GM12878 (cell line): Measurements from ENCODE around the gene ZNF32. TPM values are rescaled to one million over a fixed set of nuclear protein-coding genes. Genes with fewer than 3 reads are reported as not detected.

Experiments used
- ATAC-seq: fragments of 200-7000 bp; cut with Tn5 transposase; 3 replicates; pipeline ENCODE4 v1.9.1; 2020; ENCODE audit warnings: mild to moderate bottlenecking, moderate library complexity
- BruUV-seq: library from RNA; stranded (reverse); fragments of 400-500 nt; replicated peaks from 2 replicates; lab custom pipeline; 2021; lab: Mats Ljungman, UMichigan
- CTCF ChIA-PET: fragments of 300-600 bp; sonication (Branson Sonifier 250); formaldehyde crosslinking; extraction: SDS; loops from one replicate; lab custom pipeline; 2021; ENCODE audit warnings: inconsistent platforms; lab: Yijun Ruan, JAX
- POLR2A ChIA-PET: fragments of 350-600 bp; formaldehyde crosslinking; extraction: SDS; loops from one replicate; lab custom pipeline; 2021; ENCODE audit warnings: inconsistent platforms; lab: Charles Lee
- RAD21 ChIA-PET: fragments of 300-600 bp; sonication (Branson Sonifier 250); formaldehyde crosslinking; loops from one replicate; lab custom pipeline; 2023; ENCODE audit warnings: antibody characterized with exemption; ENCODE audit not compliant: unreplicated experiment; lab: Charles Lee
- SMC1A ChIA-PET: fragments of 300-600 bp; sonication (Branson Sonifier 250); formaldehyde crosslinking; loops from one replicate; lab custom pipeline; 2023; ENCODE audit not compliant: unreplicated experiment, uncharacterized antibody; lab: Charles Lee
- DNase-seq: peaks from one replicate; pipeline ENCODE4 v3.0.0-alpha.2; 2011; ENCODE audit warnings: low read depth, low spot score
- FAIRE-seq: peaks from 3 replicates; lab custom pipeline; 2011; peaks lifted over from hg19 to GRCh38; lab: Jason Lieb, UNC
- H2AFZ ChIP-seq: 2 replicates; pipeline ENCODE4 v1.6.0; 2011; ENCODE audit warnings: low read depth, low read length, control low read depth; ENCODE audit not compliant: control insufficient read depth
- H3K27ac ChIP-seq: 2 replicates; pipeline ENCODE4 v1.5.1; 2011; ENCODE audit warnings: control low read depth; ENCODE audit not compliant: control insufficient read depth, insufficient read depth
- H3K27me3 ChIP-seq, 2 experiments: replicated peaks in 1 of 2; 2 replicates each; pipeline versions ENCODE4 v1.6.0 to v1.6.1; 2011; ENCODE audit warnings: low read length in 1 of 2; ENCODE audit not compliant: control insufficient read depth in 2 of 2, insufficient read depth in 2 of 2
- H3K36me3 ChIP-seq, 2 experiments: 2 replicates each; pipeline ENCODE4 v1.5.1; 2011; ENCODE audit warnings: low read length in 1 of 2; ENCODE audit not compliant: control insufficient read depth in 2 of 2, insufficient read depth in 2 of 2
- H3K4me1 ChIP-seq: 2 replicates; pipeline ENCODE4 v1.6.1; 2011; ENCODE audit warnings: mild to moderate bottlenecking, low read length, moderate library complexity, mixed read lengths; ENCODE audit not compliant: control insufficient read depth, insufficient read depth
- H3K4me2 ChIP-seq: 2 replicates; pipeline ENCODE4 v1.6.0; 2011; ENCODE audit warnings: control low read depth; ENCODE audit not compliant: control insufficient read depth, insufficient read depth
- H3K4me3 ChIP-seq: fragments of 200-600 bp; sonication (generic); 2 replicates; pipeline ENCODE4 v1.5.1; 2016
- H3K79me2 ChIP-seq: 2 replicates; pipeline ENCODE4 v1.6.0; 2011; ENCODE audit warnings: low read length; ENCODE audit not compliant: control insufficient read depth, insufficient read depth
- H3K9ac ChIP-seq: 2 replicates; pipeline ENCODE4 v1.8.0; 2011; ENCODE audit warnings: low read length, control low read depth, mixed read lengths; ENCODE audit not compliant: control insufficient read depth, insufficient read depth
- H3K9me3 ChIP-seq: replicated peaks from 3 replicates; pipeline ENCODE4 v1.5.1; 2011; ENCODE audit warnings: mild to moderate bottlenecking, low read length; ENCODE audit not compliant: control insufficient read depth, insufficient read depth
- H4K20me1 ChIP-seq: 2 replicates; pipeline ENCODE4 v1.6.0; 2011; ENCODE audit not compliant: control insufficient read depth, insufficient read depth
- ASH2L ChIP-seq: fragments of 300-600, 200-600 bp; sonication (generic); IDR thresholded peaks from 2 replicates; pipeline ENCODE4 v1.6.1; 2017; ENCODE audit warnings: low read depth, mild to moderate bottlenecking, borderline replicate concordance
- BACH1 ChIP-seq: fragments of 450-650 bp; IDR thresholded peaks from 2 replicates; pipeline ENCODE4 v1.6.1; 2017; ENCODE audit warnings: mild to moderate bottlenecking, borderline replicate concordance
- CBX5 ChIP-seq: sonication (generic); IDR thresholded peaks from 2 replicates; pipeline ENCODE4 v1.6.1; 2016; ENCODE audit warnings: low read depth, moderate library complexity, mild to moderate bottlenecking, inconsistent platforms
- CHD1 ChIP-seq: IDR thresholded peaks from 2 replicates; pipeline ENCODE4 v1.6.1; 2012; ENCODE audit warnings: low read depth, low read length, improper control_type of control experiment
- DPF2 ChIP-seq: fragments of 450-650 bp; IDR thresholded peaks from 2 replicates; pipeline ENCODE4 v1.6.1; 2017; ENCODE audit warnings: mild to moderate bottlenecking
- ESRRA ChIP-seq: IDR thresholded peaks from 2 replicates; pipeline ENCODE4 v1.6.1; 2012; ENCODE audit warnings: mild to moderate bottlenecking, low read length, improper control_type of control experiment
- JUND ChIP-seq: IDR thresholded peaks from 2 replicates; pipeline ENCODE4 v1.6.1; 2012; ENCODE audit warnings: low read depth, mild to moderate bottlenecking, low read length, improper control_type of control experiment, moderate library complexity
- MLLT1 ChIP-seq: fragments of 450-650 bp; IDR thresholded peaks from 2 replicates; pipeline ENCODE4 v1.6.1; 2016; ENCODE audit warnings: mild to moderate bottlenecking
- NR2C2 ChIP-seq: IDR thresholded peaks from 2 replicates; pipeline ENCODE4 v1.6.1; 2011; ENCODE audit warnings: borderline replicate concordance, low read depth; ENCODE audit not compliant: control insufficient read depth, insufficient read length
- PAX5 ChIP-seq: IDR thresholded peaks from 2 replicates; pipeline ENCODE4 v1.6.1; 2011; ENCODE audit warnings: low read depth, low read length, borderline replicate concordance
- POLR2AphosphoS5 ChIP-seq: IDR thresholded peaks from 2 replicates; pipeline ENCODE4 v1.6.1; 2011; ENCODE audit warnings: mild to moderate bottlenecking, low read length, inconsistent platforms
- RUNX3 ChIP-seq: IDR thresholded peaks from 2 replicates; pipeline ENCODE4 v1.6.1; 2012; ENCODE audit warnings: low read length, inconsistent platforms
- TCF7 ChIP-seq: IDR thresholded peaks from 2 replicates; pipeline ENCODE4 v1.6.1; 2014; ENCODE audit warnings: antibody characterized with exemption, borderline replicate concordance
- ZNF217 ChIP-seq: fragments of 450-650 bp; IDR thresholded peaks from 2 replicates; pipeline ENCODE4 v1.6.1; 2017; ENCODE audit warnings: antibody characterized with exemption, mild to moderate bottlenecking
- ZNF384 ChIP-seq: IDR thresholded peaks from 2 replicates; pipeline ENCODE4 v1.6.1; 2012; ENCODE audit warnings: low read depth, mild to moderate bottlenecking, low read length, improper control_type of control experiment, borderline replicate concordance
- WGBS: methylation state at CpG from one replicate; pipeline ENCODE4 v1.1.6; 2016; ENCODE audit warnings: low lambda C conversion rate; ENCODE audit not compliant: insufficient replicate concordance, insufficient coverage; ENCODE audit errors: missing lambda C conversion rate; 5-methylcytosine and 5-hydroxymethylcytosine counted together
- in situ Hi-C: fragments of 300-500 bp; cut with MboI; formaldehyde crosslinking; loops from 9 replicates; pipeline ENCODE4 v1.14.3; 2018; ENCODE audit warnings: mixed read lengths
- intact Hi-C: fragments of 100-400 bp; cut with micrococcal nuclease; formaldehyde crosslinking; loops from one replicate; pipeline ENCODE4 v1.14.2; 2022; ENCODE audit not compliant: unreplicated experiment
- polyA plus RNA-seq, 11 experiments: library from polyadenylated mRNA; depleted of rRNA in 4 of 11; unstranded in 6 of 11; stranded (reverse) in 5 of 11; fragments of >200 nt; fragmentation: Nextera tagmentation in 4 of 11; fragmentation: Illumina TruSeq in 1 of 11; extraction: Ambion mirVana in 4 of 11; extraction: Trizol in 1 of 11; gene quantifications; 1 replicate in 1 of 11; 2 replicates in 10 of 11; pipeline versions ENCODE4 v1.2.1 to v1.2.3, GENCODE V29; 2011 to 2016; ENCODE audit warnings: inconsistent platforms in 2 of 11, missing spikeins in 2 of 11, low read depth in 1 of 11
- total RNA-seq, 4 experiments: library from RNA; depleted of rRNA in 3 of 4; stranded (reverse); fragments of >200 nt in 3 of 4; fragmentation: Illumina TruSeq in 1 of 4; extraction: Trizol in 1 of 4; gene quantifications; 2 replicates each; pipeline versions ENCODE4 v1.2.1 to v1.2.3, GENCODE V29; 2013 to 2021
- TF ChIP-seq, protein P1 (sequence below): fragments of 450-650 bp; formaldehyde crosslinking; IDR thresholded peaks from 2 replicates; pipeline ENCODE4 v1.5.0; 2022; ENCODE audit warnings: mild to moderate bottlenecking, missing genetic modification characterization
- TF ChIP-seq, protein P2 (sequence below): IDR thresholded peaks from 2 replicates; pipeline ENCODE4 v1.6.1; 2012; ENCODE audit warnings: low read depth, low read length, improper control_type of control experiment
- TF ChIP-seq, protein P3 (sequence below): fragments of 450-650 bp; IDR thresholded peaks from 2 replicates; pipeline ENCODE4 v1.6.1; 2017; ENCODE audit warnings: antibody characterized with exemption, mild to moderate bottlenecking, moderate library complexity

ZNF32 gene
- total and polyA plus RNA-seq, 10 of the 15 experiments (the other 5 are each of a cell fraction or from before 2014, with no cell fraction given) = 1.9 to 23.0 (median 3.4) TPM

- H3K79me2 ChIP-seq = no peaks in the 10 kb centered on the region
- H2AFZ ChIP-seq = no peak overlapping the region
- POLR2A ChIA-PET = interaction anchor here (0.5 kb wide), 1 partner anchor 45 kb away, joined by 4 read pairs; no protein-coding TSS in a partner anchor
- peaks cover 8% of the 10 kb centered on the region for H3K9me3 ChIP-seq
- H3K4me3 ChIP-seq = no peak overlapping the region
- FAIRE-seq (no peak), ATAC-seq (no peak), DNase-seq (no peak)
- no TSS peak for BruUV-seq
- H3K9ac ChIP-seq = no peak overlapping the region
- H3K27ac ChIP-seq = no peak overlapping the region
- H3K4me1 ChIP-seq = no peaks in the 10 kb centered on the region
- in situ Hi-C loops = no loop called here
- no peaks in the 10 kb centered on the region for H4K20me1 ChIP-seq
- WGBS = 47% methylated on average over 2 of the region's 2 CpGs
- intact Hi-C loops = no loop called here
- H3K4me2 ChIP-seq = no peak overlapping the region
- H3K36me3 ChIP-seq = no peaks in the 10 kb centered on the region
- no peaks in the 10 kb centered on the region for H3K27me3 ChIP-seq
- RAD21 ChIA-PET = no interaction called here
- CTCF ChIA-PET = no interaction called here
- SMC1A ChIA-PET = no interaction called here
- TF ChIP-seq BACH1 (no peak), POLR2AphosphoS5 (no peak), NR2C2 (no peak), PAX5 (no peak), ASH2L (no peak), JUND (no peak), MLLT1 (no peak), DPF2 (no peak), TCF7 (no peak), RUNX3 (no peak), ESRRA (no peak), ZNF384 (no peak), ZNF217 (no peak), CHD1 (no peak), CBX5 (no peak)
- TF ChIP-seq, protein P1, sequence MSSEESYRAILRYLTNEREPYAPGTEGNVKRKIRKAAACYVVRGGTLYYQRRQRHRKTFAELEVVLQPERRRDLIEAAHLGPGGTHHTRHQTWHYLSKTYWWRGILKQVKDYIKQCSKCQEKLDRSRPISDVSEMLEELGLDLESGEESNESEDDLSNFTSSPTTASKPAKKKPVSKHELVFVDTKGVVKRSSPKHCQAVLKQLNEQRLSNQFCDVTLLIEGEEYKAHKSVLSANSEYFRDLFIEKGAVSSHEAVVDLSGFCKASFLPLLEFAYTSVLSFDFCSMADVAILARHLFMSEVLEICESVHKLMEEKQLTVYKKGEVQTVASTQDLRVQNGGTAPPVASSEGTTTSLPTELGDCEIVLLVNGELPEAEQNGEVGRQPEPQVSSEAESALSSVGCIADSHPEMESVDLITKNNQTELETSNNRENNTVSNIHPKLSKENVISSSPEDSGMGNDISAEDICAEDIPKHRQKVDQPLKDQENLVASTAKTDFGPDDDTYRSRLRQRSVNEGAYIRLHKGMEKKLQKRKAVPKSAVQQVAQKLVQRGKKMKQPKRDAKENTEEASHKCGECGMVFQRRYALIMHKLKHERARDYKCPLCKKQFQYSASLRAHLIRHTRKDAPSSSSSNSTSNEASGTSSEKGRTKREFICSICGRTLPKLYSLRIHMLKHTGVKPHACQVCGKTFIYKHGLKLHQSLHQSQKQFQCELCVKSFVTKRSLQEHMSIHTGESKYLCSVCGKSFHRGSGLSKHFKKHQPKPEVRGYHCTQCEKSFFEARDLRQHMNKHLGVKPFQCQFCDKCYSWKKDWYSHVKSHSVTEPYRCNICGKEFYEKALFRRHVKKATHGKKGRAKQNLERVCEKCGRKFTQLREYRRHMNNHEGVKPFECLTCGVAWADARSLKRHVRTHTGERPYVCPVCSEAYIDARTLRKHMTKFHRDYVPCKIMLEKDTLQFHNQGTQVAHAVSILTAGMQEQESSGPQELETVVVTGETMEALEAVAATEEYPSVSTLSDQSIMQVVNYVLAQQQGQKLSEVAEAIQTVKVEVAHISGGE (CRISPR knock-in tag) = no peak
- TF ChIP-seq, protein P2, sequence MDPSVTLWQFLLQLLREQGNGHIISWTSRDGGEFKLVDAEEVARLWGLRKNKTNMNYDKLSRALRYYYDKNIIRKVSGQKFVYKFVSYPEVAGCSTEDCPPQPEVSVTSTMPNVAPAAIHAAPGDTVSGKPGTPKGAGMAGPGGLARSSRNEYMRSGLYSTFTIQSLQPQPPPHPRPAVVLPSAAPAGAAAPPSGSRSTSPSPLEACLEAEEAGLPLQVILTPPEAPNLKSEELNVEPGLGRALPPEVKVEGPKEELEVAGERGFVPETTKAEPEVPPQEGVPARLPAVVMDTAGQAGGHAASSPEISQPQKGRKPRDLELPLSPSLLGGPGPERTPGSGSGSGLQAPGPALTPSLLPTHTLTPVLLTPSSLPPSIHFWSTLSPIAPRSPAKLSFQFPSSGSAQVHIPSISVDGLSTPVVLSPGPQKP = no peak
- TF ChIP-seq, protein P3, sequence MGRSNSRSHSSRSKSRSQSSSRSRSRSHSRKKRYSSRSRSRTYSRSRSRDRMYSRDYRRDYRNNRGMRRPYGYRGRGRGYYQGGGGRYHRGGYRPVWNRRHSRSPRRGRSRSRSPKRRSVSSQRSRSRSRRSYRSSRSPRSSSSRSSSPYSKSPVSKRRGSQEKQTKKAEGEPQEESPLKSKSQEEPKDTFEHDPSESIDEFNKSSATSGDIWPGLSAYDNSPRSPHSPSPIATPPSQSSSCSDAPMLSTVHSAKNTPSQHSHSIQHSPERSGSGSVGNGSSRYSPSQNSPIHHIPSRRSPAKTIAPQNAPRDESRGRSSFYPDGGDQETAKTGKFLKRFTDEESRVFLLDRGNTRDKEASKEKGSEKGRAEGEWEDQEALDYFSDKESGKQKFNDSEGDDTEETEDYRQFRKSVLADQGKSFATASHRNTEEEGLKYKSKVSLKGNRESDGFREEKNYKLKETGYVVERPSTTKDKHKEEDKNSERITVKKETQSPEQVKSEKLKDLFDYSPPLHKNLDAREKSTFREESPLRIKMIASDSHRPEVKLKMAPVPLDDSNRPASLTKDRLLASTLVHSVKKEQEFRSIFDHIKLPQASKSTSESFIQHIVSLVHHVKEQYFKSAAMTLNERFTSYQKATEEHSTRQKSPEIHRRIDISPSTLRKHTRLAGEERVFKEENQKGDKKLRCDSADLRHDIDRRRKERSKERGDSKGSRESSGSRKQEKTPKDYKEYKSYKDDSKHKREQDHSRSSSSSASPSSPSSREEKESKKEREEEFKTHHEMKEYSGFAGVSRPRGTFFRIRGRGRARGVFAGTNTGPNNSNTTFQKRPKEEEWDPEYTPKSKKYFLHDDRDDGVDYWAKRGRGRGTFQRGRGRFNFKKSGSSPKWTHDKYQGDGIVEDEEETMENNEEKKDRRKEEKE = no peak
Observed at GRCh38 chr10:43622038-43622437, 26.6 kb downstream of the ZNF32 start.
